GM19240 (cell line): ENCODE measurements around the gene CROCC.

Experiments
- DNase-seq: peaks from one replicate; pipeline ENCODE4 v3.0.0; 2011; ENCODE audit warnings: low spot score; ENCODE audit not compliant: insufficient read length

The CROCC gene

GRCh38 chr1:16967095-16967575 is 45.4 kb downstream of the CROCC start:
- DNase-seq: no peak

- no peak for DNase-seq
Observed at GRCh38 chr1:16967962-16968361, 46.2 kb downstream of the CROCC start.

GRCh38 chr1:16968372-16968771 is 46.6 kb downstream of the CROCC start:
- no peak for DNase-seq

GRCh38 chr1:16969057-16969611 is 47.4 kb downstream of the CROCC start:
- DNase-seq: no peak

- no peak for DNase-seq
Observed at GRCh38 chr1:16969651-16970050, 47.9 kb downstream of the CROCC start.

- DNase-seq: no peak
Observed at GRCh38 chr1:16970132-16970910, 48.6 kb downstream of the CROCC start.

GRCh38 chr1:16971341-16972188 is 49.8 kb downstream of the CROCC start:
- DNase-seq: no peak

- no peak for DNase-seq
Observed at GRCh38 chr1:16972189-16972895, 50.6 kb downstream of the CROCC start.

GRCh38 chr1:16973215-16973614 is 51.5 kb downstream of the CROCC start:
- no peak for DNase-seq

GRCh38 chr1:16975211-16975610 is 53.5 kb downstream of the CROCC start:
- DNase-seq: no peak

GRCh38 chr1:16975838-16976237 is 54.1 kb downstream of the CROCC start:
- DNase-seq: no peak

GRCh38 chr1:16976966-16977365 is 55.2 kb downstream of the CROCC start:
- DNase-seq: no peak

GRCh38 chr1:16977377-16977776 is 55.6 kb downstream of the CROCC start:
- no peak for DNase-seq

- no peak for DNase-seq
Observed at GRCh38 chr1:16978139-16978538, 56.4 kb downstream of the CROCC start.

- no peak for DNase-seq
Observed at GRCh38 chr1:16978567-16979474, 57.1 kb downstream of the CROCC start.

- DNase-seq: no peak
Observed at GRCh38 chr1:16979475-16980327, 58.0 kb downstream of the CROCC start.

GRCh38 chr1:16980473-16981268 is 58.9 kb downstream of the CROCC start, which contains the start of gene MFAP2:
Gene MFAP2 (minus strand): TSS chr1:16980620. CDS start chr1:16978273, 2,347 bp downstream.
- no peak for DNase-seq

GRCh38 chr1:16981269-16981849 is 59.6 kb downstream of the CROCC start:
- no peak for DNase-seq
